ENCODE measurements around the gene PKP3. TPM values are rescaled to one million over a fixed set of nuclear protein-coding genes. Genes with fewer than 3 reads are reported as not detected.

The PKP3 gene
- total and polyA plus RNA-seq, 9 of the 15 experiments (the other 6 are each of a cell fraction or from before 2014, with no cell fraction given), result 0.11 to 110 (median 30.7) TPM

DNA sequence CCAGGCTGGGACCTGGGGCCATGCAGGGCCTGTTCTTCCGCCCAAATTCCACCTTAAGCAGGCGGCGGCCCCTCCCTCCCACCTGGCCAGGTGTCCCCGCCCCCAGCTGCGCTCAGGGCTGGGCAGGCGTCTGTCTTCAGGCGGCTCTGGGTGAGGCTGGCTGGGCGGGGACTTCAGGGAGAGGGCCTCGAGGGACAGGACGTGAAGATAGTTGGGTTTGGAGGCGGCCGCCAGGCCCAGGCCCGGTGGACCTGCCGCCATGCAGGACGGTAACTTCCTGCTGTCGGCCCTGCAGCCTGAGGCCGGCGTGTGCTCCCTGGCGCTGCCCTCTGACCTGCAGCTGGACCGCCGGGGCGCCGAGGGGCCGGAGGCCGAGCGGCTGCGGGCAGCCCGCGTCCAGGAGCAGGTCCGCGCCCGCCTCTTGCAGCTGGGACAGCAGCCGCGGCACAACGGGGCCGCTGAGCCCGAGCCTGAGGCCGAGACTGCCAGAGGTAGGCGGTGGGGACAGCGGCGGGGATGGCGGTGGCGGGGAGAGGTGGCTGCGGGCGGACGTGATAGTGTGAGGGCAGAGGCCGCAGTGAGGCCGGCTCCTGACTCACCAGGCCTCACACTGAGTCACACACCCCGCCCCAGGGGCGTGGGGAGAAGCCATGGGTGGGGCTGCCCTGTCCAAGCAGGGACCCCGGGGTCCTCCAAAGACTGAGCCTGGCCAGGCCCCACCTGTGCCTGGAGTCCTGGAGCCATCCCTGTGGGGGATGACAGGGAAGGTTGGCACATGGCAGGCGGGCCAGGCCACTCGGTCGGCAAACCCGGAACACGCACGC lies at the start of gene PKP3 (continued):
- peak; percentile 84 for TF ChIP-seq JUND (IDR thresholded peaks at IDR 0.05; ENCODE audit: borderline replicate concordance, low read depth, low read length)
- no peak; the same call in 2 of the 3 replicates for TF ChIP-seq JUND (tag; IDR thresholded peaks at IDR 0.05; ENCODE audit: borderline replicate concordance, low read depth, low read length)
- no peak for TF ChIP-seq HNRNPLL (IDR thresholded peaks at IDR 0.05; ENCODE audit: low read depth, low read length, poor library complexity, severe bottlenecking)
- 0 out of 2 replicates have a peak, but pooled peaks have one; percentile 5 for TF ChIP-seq CBFA2T3 (IDR thresholded peaks at IDR 0.05)
- TF ChIP-seq SMAD4 (CRISPR knock-in tag; conservative IDR thresholded peaks at IDR 0.05), result peak; percentile 71
- peak; percentile 20; the same call in 1 of the 2 replicates for TF ChIP-seq SP1 (CRISPR knock-in tag; IDR thresholded peaks at IDR 0.05)
- TF ChIP-seq, protein P1, sequence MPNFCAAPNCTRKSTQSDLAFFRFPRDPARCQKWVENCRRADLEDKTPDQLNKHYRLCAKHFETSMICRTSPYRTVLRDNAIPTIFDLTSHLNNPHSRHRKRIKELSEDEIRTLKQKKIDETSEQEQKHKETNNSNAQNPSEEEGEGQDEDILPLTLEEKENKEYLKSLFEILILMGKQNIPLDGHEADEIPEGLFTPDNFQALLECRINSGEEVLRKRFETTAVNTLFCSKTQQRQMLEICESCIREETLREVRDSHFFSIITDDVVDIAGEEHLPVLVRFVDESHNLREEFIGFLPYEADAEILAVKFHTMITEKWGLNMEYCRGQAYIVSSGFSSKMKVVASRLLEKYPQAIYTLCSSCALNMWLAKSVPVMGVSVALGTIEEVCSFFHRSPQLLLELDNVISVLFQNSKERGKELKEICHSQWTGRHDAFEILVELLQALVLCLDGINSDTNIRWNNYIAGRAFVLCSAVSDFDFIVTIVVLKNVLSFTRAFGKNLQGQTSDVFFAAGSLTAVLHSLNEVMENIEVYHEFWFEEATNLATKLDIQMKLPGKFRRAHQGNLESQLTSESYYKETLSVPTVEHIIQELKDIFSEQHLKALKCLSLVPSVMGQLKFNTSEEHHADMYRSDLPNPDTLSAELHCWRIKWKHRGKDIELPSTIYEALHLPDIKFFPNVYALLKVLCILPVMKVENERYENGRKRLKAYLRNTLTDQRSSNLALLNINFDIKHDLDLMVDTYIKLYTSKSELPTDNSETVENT (CRISPR knock-in tag; IDR thresholded peaks at IDR 0.05), result 0 out of 2 replicates have a peak, but pooled peaks have one; percentile 71
- no peak; the same call in 1 of the 2 replicates for TF ChIP-seq ARID3B (CRISPR knock-in tag; IDR thresholded peaks at IDR 0.05; ENCODE audit: borderline replicate concordance)
- no peak; the same call in 1 of the 2 replicates for TF ChIP-seq CREB1 (IDR thresholded peaks at IDR 0.05)
- TF ChIP-seq CREB1 (CRISPR knock-in tag; IDR thresholded peaks at IDR 0.05), result no peak; the same call in 1 of the 2 replicates
- no peak; the same call in 1 of the 2 replicates for TF ChIP-seq ILF3 (IDR thresholded peaks at IDR 0.05; ENCODE audit: borderline replicate concordance)
- TF ChIP-seq ZNF589 (CRISPR knock-in tag; IDR thresholded peaks at IDR 0.05; ENCODE audit: low read depth), result peak; percentile 82; the same call in 1 of the 2 replicates
- TF ChIP-seq DPF2 (IDR thresholded peaks at IDR 0.05), result peak; percentile 69
- peak; percentile 24; the same call in 1 of the 2 replicates for TF ChIP-seq HDAC2 (IDR thresholded peaks at IDR 0.05)
- no peak for TF ChIP-seq RBM39 (optimal IDR thresholded peaks at IDR 0.05; ENCODE audit: low read depth, low read length)
- TF ChIP-seq ATF7 (IDR thresholded peaks at IDR 0.05), result peak; percentile 48; the same call in 1 of the 2 replicates
- TF ChIP-seq HMGN3 (IDR thresholded peaks at IDR 0.05; ENCODE audit: borderline replicate concordance, extremely low read depth, insufficient read length, low read depth, low read length), result peak; percentile 42
- TF ChIP-seq, protein P2, sequence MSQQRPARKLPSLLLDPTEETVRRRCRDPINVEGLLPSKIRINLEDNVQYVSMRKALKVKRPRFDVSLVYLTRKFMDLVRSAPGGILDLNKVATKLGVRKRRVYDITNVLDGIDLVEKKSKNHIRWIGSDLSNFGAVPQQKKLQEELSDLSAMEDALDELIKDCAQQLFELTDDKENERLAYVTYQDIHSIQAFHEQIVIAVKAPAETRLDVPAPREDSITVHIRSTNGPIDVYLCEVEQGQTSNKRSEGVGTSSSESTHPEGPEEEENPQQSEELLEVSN (IDR thresholded peaks at IDR 0.05; ENCODE audit: borderline replicate concordance in 1 of 2, extremely low read depth in 1 of 2, insufficient read depth in 1 of 2, insufficient read length in 1 of 2, low read depth in 1 of 2, low read length in 1 of 2, poor library complexity in 1 of 2, severe bottlenecking in 1 of 2), result peak; percentile 67 to 72
- no peak for TF ChIP-seq NCOA1 (IDR thresholded peaks at IDR 0.05; ENCODE audit: low read depth)
- no peak for TF ChIP-seq FOXJ2 (tag; IDR thresholded peaks at IDR 0.05)

Data from K562 (cell line).